ENCODE measurements around the gene ARPC1B. TPM values are rescaled to one million over a fixed set of nuclear protein-coding genes. Genes with fewer than 3 reads are reported as not detected.
A peak's percentile ranks its signal among the peaks of the same experiment; 100 is the strongest.

The ARPC1B gene
- total and polyA plus RNA-seq, 2 donors from 2014 or later: 74.1 to 216 TPM

DNA sequence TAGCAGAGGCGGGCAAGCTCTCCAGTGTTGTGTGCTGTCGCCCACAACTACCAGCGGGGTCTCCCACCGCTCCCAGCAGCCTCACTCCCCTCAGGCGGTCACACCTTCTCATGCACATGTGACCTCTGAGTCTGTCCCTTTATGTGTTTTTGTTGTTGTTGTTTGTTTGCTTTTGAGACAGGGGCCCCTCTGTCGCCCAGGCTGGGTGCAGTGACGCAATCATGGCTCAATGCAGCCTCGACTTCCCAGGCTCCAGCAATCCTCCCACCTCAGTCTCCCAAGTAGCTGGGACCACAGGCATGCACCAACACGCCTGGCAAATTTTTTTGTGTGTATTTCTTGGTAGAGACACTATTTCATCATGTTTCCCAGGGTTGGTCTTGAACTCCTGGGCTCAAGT is 65.7 kb downstream of the ARPC1B start:
- peaks cover 0 to 6% (median 0%) of the 10 kb centered on the region in 3 donors for H3K36me3 ChIP-seq (ENCODE audit: control insufficient read depth in 2 of 3, insufficient read depth in 3 of 3, low read length in 3 of 3)
- H3K4me1 ChIP-seq (ENCODE audit: control insufficient read depth in 2 of 3, insufficient read depth in 2 of 3, low read depth in 1 of 3, low read length in 3 of 3): peaks cover 0 to 15% (median 3%) of the 10 kb centered on the region in 3 donors
- DNase-seq (no peak), FAIRE-seq (no peak)
- TF ChIP-seq, protein P1, sequence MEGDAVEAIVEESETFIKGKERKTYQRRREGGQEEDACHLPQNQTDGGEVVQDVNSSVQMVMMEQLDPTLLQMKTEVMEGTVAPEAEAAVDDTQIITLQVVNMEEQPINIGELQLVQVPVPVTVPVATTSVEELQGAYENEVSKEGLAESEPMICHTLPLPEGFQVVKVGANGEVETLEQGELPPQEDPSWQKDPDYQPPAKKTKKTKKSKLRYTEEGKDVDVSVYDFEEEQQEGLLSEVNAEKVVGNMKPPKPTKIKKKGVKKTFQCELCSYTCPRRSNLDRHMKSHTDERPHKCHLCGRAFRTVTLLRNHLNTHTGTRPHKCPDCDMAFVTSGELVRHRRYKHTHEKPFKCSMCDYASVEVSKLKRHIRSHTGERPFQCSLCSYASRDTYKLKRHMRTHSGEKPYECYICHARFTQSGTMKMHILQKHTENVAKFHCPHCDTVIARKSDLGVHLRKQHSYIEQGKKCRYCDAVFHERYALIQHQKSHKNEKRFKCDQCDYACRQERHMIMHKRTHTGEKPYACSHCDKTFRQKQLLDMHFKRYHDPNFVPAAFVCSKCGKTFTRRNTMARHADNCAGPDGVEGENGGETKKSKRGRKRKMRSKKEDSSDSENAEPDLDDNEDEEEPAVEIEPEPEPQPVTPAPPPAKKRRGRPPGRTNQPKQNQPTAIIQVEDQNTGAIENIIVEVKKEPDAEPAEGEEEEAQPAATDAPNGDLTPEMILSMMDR (IDR thresholded peaks at IDR 0.05; ENCODE audit: borderline replicate concordance, extremely low read depth, insufficient read depth): no peak
- H3K9ac ChIP-seq (ENCODE audit: low read length in 3 of 3): peak overlapping the region in 1 of 3 donors; percentile 74
- H3K9me3 ChIP-seq (ENCODE audit: control insufficient read depth in 2 of 3, insufficient read depth in 1 of 3, low read length in 3 of 3): no peaks in the 10 kb centered on the region
- intact Hi-C loops (cut with DNase I): no loop called here
- peak overlapping the region in 1 of 3 donors; percentile 85 for H3K4me3 ChIP-seq (ENCODE audit: low read length in 3 of 3)
- H3K27me3 ChIP-seq (ENCODE audit: control insufficient read depth, insufficient read depth, low read length): no peaks in the 10 kb centered on the region
- no peak overlapping the region for H3K27ac ChIP-seq (ENCODE audit: low read depth in 2 of 2, low read length in 2 of 2)

Other genes starting within 250 kb of the ARPC1B start
- gene SMURF1, start 230.6 kb upstream of the ARPC1B start, total RNA-seq: 29.8 TPM
- 6.3 TPM for gene SMURF1, start 230.6 kb upstream of the ARPC1B start, polyA plus RNA-seq (ENCODE audit: insufficient read depth, low read depth, low replicate concordance)
- not detected for gene KPNA7, start 166.6 kb upstream of the ARPC1B start, total RNA-seq
- not detected for gene KPNA7, start 166.6 kb upstream of the ARPC1B start, polyA plus RNA-seq (ENCODE audit: insufficient read depth, low read depth, low replicate concordance)
- not detected for gene MYH16, start 101.9 kb upstream of the ARPC1B start, total RNA-seq
- not detected for gene MYH16, start 101.9 kb upstream of the ARPC1B start, polyA plus RNA-seq (ENCODE audit: insufficient read depth, low read depth, low replicate concordance)
- gene ARPC1A, start 48.8 kb upstream of the ARPC1B start, total RNA-seq: 119 TPM
- 117 TPM for gene ARPC1A, start 48.8 kb upstream of the ARPC1B start, polyA plus RNA-seq (ENCODE audit: insufficient read depth, low read depth, low replicate concordance)
- gene PDAP1, start 33.9 kb downstream of the ARPC1B start, total RNA-seq: 84.7 TPM
- 119 TPM for gene PDAP1, start 33.9 kb downstream of the ARPC1B start, polyA plus RNA-seq (ENCODE audit: insufficient read depth, low read depth, low replicate concordance)
- gene BUD31, start 34.2 kb downstream of the ARPC1B start, total RNA-seq: 79.0 TPM
- gene BUD31, start 34.2 kb downstream of the ARPC1B start, polyA plus RNA-seq (ENCODE audit: insufficient read depth, low read depth, low replicate concordance): 141 TPM
- gene PTCD1, start 64.1 kb downstream of the ARPC1B start, total RNA-seq: 5.4 TPM
- 2.9 TPM for gene PTCD1, start 64.1 kb downstream of the ARPC1B start, polyA plus RNA-seq (ENCODE audit: insufficient read depth, low read depth, low replicate concordance)
- gene CPSF4, start 64.2 kb downstream of the ARPC1B start, total RNA-seq: 28.9 TPM
- 24.2 TPM for gene CPSF4, start 64.2 kb downstream of the ARPC1B start, polyA plus RNA-seq (ENCODE audit: insufficient read depth, low read depth, low replicate concordance)
- gene ATP5MF, start 91.4 kb downstream of the ARPC1B start, total RNA-seq: 225 TPM
- 1,292 TPM for gene ATP5MF, start 91.4 kb downstream of the ARPC1B start, polyA plus RNA-seq (ENCODE audit: insufficient read depth, low read depth, low replicate concordance)
- 14.8 TPM for gene ZNF789, start 98.2 kb downstream of the ARPC1B start, total RNA-seq
- 10.6 TPM for gene ZNF789, start 98.2 kb downstream of the ARPC1B start, polyA plus RNA-seq (ENCODE audit: insufficient read depth, low read depth, low replicate concordance)
- 33.6 TPM for gene ZNF394, start 125.6 kb downstream of the ARPC1B start, total RNA-seq
- gene ZNF394, start 125.6 kb downstream of the ARPC1B start, polyA plus RNA-seq (ENCODE audit: insufficient read depth, low read depth, low replicate concordance): 15.7 TPM
- gene ZKSCAN5, start 129.9 kb downstream of the ARPC1B start, total RNA-seq: 9.1 TPM
- gene ZKSCAN5, start 129.9 kb downstream of the ARPC1B start, polyA plus RNA-seq (ENCODE audit: insufficient read depth, low read depth, low replicate concordance): 4.6 TPM
- gene FAM200A, start 177.4 kb downstream of the ARPC1B start, total RNA-seq: 6.8 TPM
- 6.9 TPM for gene FAM200A, start 177.4 kb downstream of the ARPC1B start, polyA plus RNA-seq (ENCODE audit: insufficient read depth, low read depth, low replicate concordance)
- gene ZNF655, start 183.9 kb downstream of the ARPC1B start, total RNA-seq: 66.8 TPM
- gene ZNF655, start 183.9 kb downstream of the ARPC1B start, polyA plus RNA-seq (ENCODE audit: insufficient read depth, low read depth, low replicate concordance): 30.4 TPM
- gene TMEM225B, start 223.5 kb downstream of the ARPC1B start, total RNA-seq: 2.6 TPM
- 1.6 TPM for gene TMEM225B, start 223.5 kb downstream of the ARPC1B start, polyA plus RNA-seq (ENCODE audit: insufficient read depth, low read depth, low replicate concordance)
- gene ZSCAN25, start 242.2 kb downstream of the ARPC1B start, total RNA-seq: 20.4 TPM
- 4.7 TPM for gene ZSCAN25, start 242.2 kb downstream of the ARPC1B start, polyA plus RNA-seq (ENCODE audit: insufficient read depth, low read depth, low replicate concordance)

Data from kidney (tissue), 14 donors.